ENCODE measurements around the gene STX1B. TPM values are rescaled to one million over a fixed set of nuclear protein-coding genes. Genes with fewer than 3 reads are reported as not detected.

The STX1B gene
- total RNA-seq, 1 experiment from 2014 or later: 3.7 TPM

DNA sequence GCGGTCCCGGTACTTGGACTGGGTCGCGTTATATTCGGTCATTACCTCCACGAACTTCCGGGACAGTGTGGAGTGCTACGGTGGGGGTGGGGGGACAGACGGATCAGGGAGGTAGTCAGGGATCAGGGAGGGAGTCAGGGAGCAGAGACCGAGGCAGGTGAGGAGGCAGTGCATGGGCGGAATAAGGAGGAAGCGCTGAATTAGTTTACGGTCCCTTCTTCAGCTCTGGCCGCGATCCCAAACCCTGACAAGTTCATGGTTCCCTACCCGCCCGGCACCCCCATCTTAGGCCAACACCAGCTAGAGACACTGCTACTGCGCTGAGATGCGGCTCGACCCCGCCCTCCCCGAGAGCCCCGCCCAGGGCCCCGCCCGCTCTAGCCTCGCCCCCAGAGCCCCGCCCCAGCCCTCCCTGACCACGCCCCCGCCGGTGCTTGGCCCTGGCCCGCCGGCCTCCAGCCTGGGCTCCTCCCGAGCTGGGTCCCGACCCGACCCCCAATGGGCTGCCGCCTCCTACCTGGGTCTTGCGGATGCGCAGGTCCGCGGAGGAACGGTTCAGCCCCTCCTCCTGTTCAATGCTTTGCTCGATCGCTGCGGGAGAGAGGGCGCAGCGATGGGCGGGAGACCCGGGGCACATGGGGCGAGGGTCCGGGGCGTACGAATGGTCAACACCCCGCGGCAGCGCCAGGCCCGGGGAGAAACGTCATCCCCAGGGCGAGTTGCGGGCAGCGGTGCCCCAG, 13.3 kb downstream of the STX1B start:
- Histone ChIP-seq H3K4me3 (ENCODE audit: low read depth in 2 of 2, low read length in 2 of 2) (peak overlapping the region; percentile 54 to 79), H3K27me3 (ENCODE audit: control insufficient read depth, insufficient read depth, low read length) (no peaks in the 10 kb centered on the region), H3K36me3 (ENCODE audit: control insufficient read depth, insufficient read depth, low read length) (no peaks in the 10 kb centered on the region), H3K4me1 (ENCODE audit: control insufficient read depth, insufficient read depth, low read length) (peaks cover 33% of the 10 kb centered on the region), H3K9me3 (ENCODE audit: control insufficient read depth, insufficient read depth, low read depth, low read length) (no peaks in the 10 kb centered on the region), H3K27ac (ENCODE audit: low read length) (peak overlapping the region; percentile 95)
- BruUV-seq (replicated peaks): no TSS peak
- no peak for TF ChIP-seq SIN3A (IDR thresholded peaks at IDR 0.05; ENCODE audit: borderline replicate concordance, insufficient read depth, low read depth, low read length)
- peak; percentile 65 for TF ChIP-seq POLR2AphosphoS5 (IDR thresholded peaks at IDR 0.05; ENCODE audit: low read depth, low read length)
- POLR2A ChIA-PET: interaction anchor here (0.6 to 0.9 kb wide), 5 partner anchors 34 to 458 kb away, joined by 3 to 7 read pairs (median 4); partner anchors contain the start of gene BCKDK
- intact Hi-C loops (cut with micrococcal nuclease; ENCODE audit: unreplicated experiment): loop anchor here (10.0 kb wide), 1 partner anchor 448 kb away; the partner anchor contains the start of gene ZNF843
- in situ Hi-C loops (cut with HindIII; ENCODE audit: low pct_unique_long_range_greater_than_20kb, low sequenced_read_pairs): no loop called here
- peak; percentile 90 for ATAC-seq
- peak; percentile 82 for DNase-seq (ENCODE audit: low read depth, low spot score)
- CTCF ChIA-PET: interaction anchor here (0.8 to 1.1 kb wide), 2 partner anchors 93 to 142 kb away, joined by 3 to 4 read pairs; no protein-coding TSS in a partner anchor

DNA sequence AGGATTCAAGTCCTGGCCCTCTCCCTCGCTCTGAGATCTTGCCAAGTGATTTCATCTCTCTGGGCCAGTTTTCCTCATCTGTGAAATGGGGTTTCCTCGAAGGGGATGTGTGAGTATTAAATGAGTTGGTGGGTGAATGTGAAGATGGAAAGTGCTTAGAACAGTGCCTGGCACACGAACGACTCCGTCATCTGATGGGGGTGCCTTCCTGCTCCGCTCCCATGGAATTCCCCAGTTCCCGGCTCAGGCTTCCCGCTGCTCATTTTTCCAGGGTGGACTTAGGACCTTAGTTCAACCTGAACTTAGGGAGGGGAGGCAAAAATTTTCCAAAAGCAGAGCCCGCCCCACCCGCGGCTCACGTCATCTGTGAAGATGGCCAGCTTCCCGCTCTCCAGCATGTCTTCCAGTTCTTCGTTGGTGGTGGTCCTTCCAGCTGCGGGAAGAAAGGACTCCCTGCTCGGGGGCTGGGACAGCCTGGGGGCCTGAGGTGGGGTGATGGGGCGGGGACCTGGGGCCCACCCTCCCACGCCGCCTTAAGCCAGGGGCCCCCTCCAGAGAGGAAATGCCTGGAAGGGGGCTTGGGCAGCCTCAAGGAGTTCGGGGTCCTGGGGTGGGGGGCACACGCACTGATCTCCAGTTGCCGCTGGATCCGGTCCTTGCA, 14.0 kb downstream of the STX1B start:
- in situ Hi-C loops (cut with HindIII; ENCODE audit: low pct_unique_long_range_greater_than_20kb, low sequenced_read_pairs): no loop called here
- TF ChIP-seq, protein P1, sequence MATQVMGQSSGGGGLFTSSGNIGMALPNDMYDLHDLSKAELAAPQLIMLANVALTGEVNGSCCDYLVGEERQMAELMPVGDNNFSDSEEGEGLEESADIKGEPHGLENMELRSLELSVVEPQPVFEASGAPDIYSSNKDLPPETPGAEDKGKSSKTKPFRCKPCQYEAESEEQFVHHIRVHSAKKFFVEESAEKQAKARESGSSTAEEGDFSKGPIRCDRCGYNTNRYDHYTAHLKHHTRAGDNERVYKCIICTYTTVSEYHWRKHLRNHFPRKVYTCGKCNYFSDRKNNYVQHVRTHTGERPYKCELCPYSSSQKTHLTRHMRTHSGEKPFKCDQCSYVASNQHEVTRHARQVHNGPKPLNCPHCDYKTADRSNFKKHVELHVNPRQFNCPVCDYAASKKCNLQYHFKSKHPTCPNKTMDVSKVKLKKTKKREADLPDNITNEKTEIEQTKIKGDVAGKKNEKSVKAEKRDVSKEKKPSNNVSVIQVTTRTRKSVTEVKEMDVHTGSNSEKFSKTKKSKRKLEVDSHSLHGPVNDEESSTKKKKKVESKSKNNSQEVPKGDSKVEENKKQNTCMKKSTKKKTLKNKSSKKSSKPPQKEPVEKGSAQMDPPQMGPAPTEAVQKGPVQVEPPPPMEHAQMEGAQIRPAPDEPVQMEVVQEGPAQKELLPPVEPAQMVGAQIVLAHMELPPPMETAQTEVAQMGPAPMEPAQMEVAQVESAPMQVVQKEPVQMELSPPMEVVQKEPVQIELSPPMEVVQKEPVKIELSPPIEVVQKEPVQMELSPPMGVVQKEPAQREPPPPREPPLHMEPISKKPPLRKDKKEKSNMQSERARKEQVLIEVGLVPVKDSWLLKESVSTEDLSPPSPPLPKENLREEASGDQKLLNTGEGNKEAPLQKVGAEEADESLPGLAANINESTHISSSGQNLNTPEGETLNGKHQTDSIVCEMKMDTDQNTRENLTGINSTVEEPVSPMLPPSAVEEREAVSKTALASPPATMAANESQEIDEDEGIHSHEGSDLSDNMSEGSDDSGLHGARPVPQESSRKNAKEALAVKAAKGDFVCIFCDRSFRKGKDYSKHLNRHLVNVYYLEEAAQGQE (IDR thresholded peaks at IDR 0.05; ENCODE audit: insufficient read depth in 1 of 2, low read depth in 2 of 2, low read length in 1 of 2): no peak
- TF ChIP-seq, protein P2, sequence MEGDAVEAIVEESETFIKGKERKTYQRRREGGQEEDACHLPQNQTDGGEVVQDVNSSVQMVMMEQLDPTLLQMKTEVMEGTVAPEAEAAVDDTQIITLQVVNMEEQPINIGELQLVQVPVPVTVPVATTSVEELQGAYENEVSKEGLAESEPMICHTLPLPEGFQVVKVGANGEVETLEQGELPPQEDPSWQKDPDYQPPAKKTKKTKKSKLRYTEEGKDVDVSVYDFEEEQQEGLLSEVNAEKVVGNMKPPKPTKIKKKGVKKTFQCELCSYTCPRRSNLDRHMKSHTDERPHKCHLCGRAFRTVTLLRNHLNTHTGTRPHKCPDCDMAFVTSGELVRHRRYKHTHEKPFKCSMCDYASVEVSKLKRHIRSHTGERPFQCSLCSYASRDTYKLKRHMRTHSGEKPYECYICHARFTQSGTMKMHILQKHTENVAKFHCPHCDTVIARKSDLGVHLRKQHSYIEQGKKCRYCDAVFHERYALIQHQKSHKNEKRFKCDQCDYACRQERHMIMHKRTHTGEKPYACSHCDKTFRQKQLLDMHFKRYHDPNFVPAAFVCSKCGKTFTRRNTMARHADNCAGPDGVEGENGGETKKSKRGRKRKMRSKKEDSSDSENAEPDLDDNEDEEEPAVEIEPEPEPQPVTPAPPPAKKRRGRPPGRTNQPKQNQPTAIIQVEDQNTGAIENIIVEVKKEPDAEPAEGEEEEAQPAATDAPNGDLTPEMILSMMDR (IDR thresholded peaks at IDR 0.05): no peak
- no peak; the same call in 1 of the 2 replicates for TF ChIP-seq POLR2AphosphoS5 (IDR thresholded peaks at IDR 0.05; ENCODE audit: low read depth, low read length)
- no peak for TF ChIP-seq SIN3A (IDR thresholded peaks at IDR 0.05; ENCODE audit: borderline replicate concordance, insufficient read depth, low read depth, low read length)
- TF ChIP-seq TCF7L2 (IDR thresholded peaks at IDR 0.05; ENCODE audit: low read depth, low read length): no peak
- Histone ChIP-seq H3K27me3 (ENCODE audit: control insufficient read depth, insufficient read depth, low read length) (no peaks in the 10 kb centered on the region), H3K27ac (ENCODE audit: low read length) (peak overlapping the region; percentile 95), H3K4me1 (ENCODE audit: control insufficient read depth, insufficient read depth, low read length) (peaks cover 33% of the 10 kb centered on the region), H3K9me3 (ENCODE audit: control insufficient read depth, insufficient read depth, low read depth, low read length) (no peaks in the 10 kb centered on the region), H3K4me3 (ENCODE audit: low read depth in 2 of 2, low read length in 2 of 2) (peak overlapping the region; percentile 54 to 79), H3K36me3 (ENCODE audit: control insufficient read depth, insufficient read depth, low read length) (no peaks in the 10 kb centered on the region)
- ChIA-PET POLR2A (interaction anchor here (0.6 to 0.9 kb wide), 3 partner anchors 47 to 112 kb away, joined by 4 to 9 read pairs (median 4); partner anchors contain the start of genes BCKDK and ORAI3), CTCF (interaction anchor here (0.8 to 1.1 kb wide), 2 partner anchors 94 to 143 kb away, joined by 3 to 4 read pairs; no protein-coding TSS in a partner anchor)
- ATAC-seq (peak; percentile 15), DNase-seq (ENCODE audit: low read depth, low spot score) (peak; percentile 42)
- TSS peak; percentile 91 for BruUV-seq (replicated peaks)
- intact Hi-C loops (cut with micrococcal nuclease; ENCODE audit: unreplicated experiment): loop anchor here (10.0 kb wide), 1 partner anchor 448 kb away; the partner anchor contains the start of gene ZNF843

All from Panc1 (cell line).